HEK293T (cell line): ENCODE data around the gene USP3.

Experiments
- BHLHE40 ChIP-seq: fragments of 450-650 bp; IDR thresholded peaks from 2 replicates; pipeline ENCODE4 v1.6.1; 2016; ENCODE audit warnings: mild to moderate bottlenecking, moderate library complexity, borderline replicate concordance
- CTBP1 ChIP-seq: fragments of 450-650 bp; IDR thresholded peaks from 2 replicates; pipeline ENCODE4 v1.6.1; 2016; ENCODE audit warnings: borderline replicate concordance
- ELF4 ChIP-seq: fragments of 450-650 bp; IDR thresholded peaks from 2 replicates; pipeline ENCODE4 v1.6.1; 2017; ENCODE audit warnings: antibody characterized with exemption
- FOXA1 ChIP-seq: fragments of 450-650 bp; IDR thresholded peaks from 2 replicates; pipeline ENCODE4 v1.6.1; 2016; ENCODE audit warnings: mild to moderate bottlenecking
- FOXM1 ChIP-seq: fragments of 450-650 bp; IDR thresholded peaks from 2 replicates; pipeline ENCODE4 v1.6.1; 2017; ENCODE audit warnings: mild to moderate bottlenecking, borderline replicate concordance
- HDGF ChIP-seq: fragments of 450-650 bp; IDR thresholded peaks from 2 replicates; pipeline ENCODE4 v1.6.1; 2017; ENCODE audit warnings: antibody characterized with exemption, borderline replicate concordance
- LEF1 ChIP-seq: fragments of 450-650 bp; IDR thresholded peaks from 2 replicates; pipeline ENCODE4 v1.6.1; 2017; ENCODE audit warnings: mild to moderate bottlenecking, borderline replicate concordance
- NFRKB ChIP-seq: fragments of 450-650 bp; IDR thresholded peaks from 2 replicates; pipeline ENCODE4 v1.6.1; 2016; ENCODE audit warnings: mild to moderate bottlenecking, moderate library complexity
- SP1 ChIP-seq: fragments of 450-650 bp; IDR thresholded peaks from 2 replicates; pipeline ENCODE4 v1.6.1; 2017
- TARDBP ChIP-seq: fragments of 450-650 bp; IDR thresholded peaks from 2 replicates; pipeline ENCODE4 v1.6.1; 2016
- ZNF384 ChIP-seq: fragments of 450-650 bp; IDR thresholded peaks from 2 replicates; pipeline ENCODE4 v1.6.1; 2016
- TF ChIP-seq, protein P1 (sequence below): fragments of 450-650 bp; IDR thresholded peaks from 2 replicates; pipeline ENCODE4 v1.6.1; 2016

DNA sequence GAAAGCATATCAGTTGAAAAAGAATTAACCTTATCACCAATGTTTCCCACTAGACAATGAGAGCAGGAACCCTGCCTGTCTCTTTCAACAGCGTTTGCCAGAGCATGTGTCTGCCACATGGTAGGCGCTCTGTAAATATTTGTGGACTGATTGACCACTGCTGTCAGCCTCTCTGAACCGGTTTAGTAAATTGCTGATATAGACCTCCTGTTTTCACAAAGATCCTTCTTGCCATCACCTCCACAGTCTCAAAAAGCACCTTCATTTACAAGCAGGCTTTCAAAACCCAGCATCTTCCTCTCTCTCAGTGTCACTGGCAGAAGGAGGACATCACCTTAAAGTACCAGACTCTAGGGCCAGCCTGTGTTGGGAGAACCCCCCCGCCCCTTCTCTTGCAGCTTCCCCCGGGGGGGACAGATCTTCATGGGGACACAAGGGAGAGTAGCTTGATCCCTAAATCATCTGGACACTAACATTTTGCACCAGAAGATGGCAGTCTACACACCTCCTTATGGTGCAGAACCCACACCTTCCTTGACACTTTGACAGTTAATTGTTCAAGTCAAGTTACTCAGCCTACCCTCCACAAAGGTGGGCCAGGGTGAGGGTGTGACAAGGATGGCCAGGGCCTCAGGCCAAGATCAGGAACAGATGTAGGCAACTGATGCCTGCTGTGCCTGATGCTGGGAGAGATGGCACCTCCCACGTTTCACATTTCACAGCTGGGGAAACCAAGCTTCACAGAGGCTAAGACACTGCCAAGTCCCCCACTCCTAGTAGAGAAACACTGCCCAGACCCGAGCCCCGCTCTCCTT, 37.8 kb upstream of the USP3 start:
- TF ChIP-seq TARDBP (no peak), SP1 (no peak), ZNF384 (no peak), NFRKB (no peak), HDGF (no peak), FOXM1 (no peak), BHLHE40 (no peak), CTBP1 (no peak), FOXA1 (no peak), LEF1 (no peak), ELF4 (no peak)
- TF ChIP-seq, protein P1, sequence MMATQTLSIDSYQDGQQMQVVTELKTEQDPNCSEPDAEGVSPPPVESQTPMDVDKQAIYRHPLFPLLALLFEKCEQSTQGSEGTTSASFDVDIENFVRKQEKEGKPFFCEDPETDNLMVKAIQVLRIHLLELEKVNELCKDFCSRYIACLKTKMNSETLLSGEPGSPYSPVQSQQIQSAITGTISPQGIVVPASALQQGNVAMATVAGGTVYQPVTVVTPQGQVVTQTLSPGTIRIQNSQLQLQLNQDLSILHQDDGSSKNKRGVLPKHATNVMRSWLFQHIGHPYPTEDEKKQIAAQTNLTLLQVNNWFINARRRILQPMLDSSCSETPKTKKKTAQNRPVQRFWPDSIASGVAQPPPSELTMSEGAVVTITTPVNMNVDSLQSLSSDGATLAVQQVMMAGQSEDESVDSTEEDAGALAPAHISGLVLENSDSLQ: no peak
